Fibroblast of lung (primary cell): ENCODE results near the gene THAP10.

Experiments
- EZH2 ChIP-seq: IDR thresholded peaks from 2 replicates; pipeline ENCODE4 v1.5.1; 2012; ENCODE audit warnings: low read length, control low read depth, mild to moderate bottlenecking; ENCODE audit errors: missing control alignments
- TF ChIP-seq, protein P1 (sequence below), 2 donors: IDR thresholded peaks in 1 of 2; conservative IDR thresholded peaks in 1 of 2; 1 replicate in 1 of 2; 2 replicates in 1 of 2; pipeline ENCODE4 v1.5.1; 2011 to 2012; ENCODE audit warnings: low read length in 2 of 2, control low read depth in 1 of 2, inconsistent platforms in 1 of 2, low read depth in 1 of 2, mild to moderate bottlenecking in 1 of 2

DNA sequence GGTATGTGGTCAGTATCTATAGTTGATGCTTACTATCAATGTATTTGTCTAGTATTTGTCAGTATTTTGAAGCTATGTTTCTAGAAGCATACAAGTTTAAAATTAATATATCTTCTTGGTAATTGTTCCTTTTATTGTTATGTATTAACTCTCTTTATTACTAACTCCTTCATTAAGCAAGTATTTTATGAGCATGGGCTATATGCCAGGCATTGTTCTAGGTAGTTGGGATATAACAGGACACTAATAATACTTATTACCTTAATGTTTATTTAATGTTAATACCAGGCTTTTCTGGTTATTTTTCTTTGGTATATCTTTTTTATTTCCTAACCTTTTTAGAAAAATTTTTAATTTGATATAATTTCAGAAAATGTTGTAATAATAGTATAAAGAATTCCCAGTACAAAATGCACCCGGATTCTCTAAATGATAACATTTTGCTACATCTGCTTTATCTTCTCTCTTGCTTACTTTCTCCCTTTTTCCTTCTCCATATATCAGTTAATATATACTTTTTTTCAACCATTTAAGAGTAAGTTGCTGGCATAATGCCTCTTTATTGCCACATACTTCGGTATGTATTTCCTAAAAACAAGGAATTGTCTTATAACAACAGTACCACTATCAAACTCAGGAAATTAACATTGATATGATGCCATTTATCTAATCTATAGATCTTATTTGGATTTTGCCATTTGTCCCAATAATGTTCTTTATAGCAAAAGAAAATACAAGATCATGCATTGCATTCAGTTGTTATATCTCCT, 31.3 kb upstream of the THAP10 start:
- TF ChIP-seq, protein P1, sequence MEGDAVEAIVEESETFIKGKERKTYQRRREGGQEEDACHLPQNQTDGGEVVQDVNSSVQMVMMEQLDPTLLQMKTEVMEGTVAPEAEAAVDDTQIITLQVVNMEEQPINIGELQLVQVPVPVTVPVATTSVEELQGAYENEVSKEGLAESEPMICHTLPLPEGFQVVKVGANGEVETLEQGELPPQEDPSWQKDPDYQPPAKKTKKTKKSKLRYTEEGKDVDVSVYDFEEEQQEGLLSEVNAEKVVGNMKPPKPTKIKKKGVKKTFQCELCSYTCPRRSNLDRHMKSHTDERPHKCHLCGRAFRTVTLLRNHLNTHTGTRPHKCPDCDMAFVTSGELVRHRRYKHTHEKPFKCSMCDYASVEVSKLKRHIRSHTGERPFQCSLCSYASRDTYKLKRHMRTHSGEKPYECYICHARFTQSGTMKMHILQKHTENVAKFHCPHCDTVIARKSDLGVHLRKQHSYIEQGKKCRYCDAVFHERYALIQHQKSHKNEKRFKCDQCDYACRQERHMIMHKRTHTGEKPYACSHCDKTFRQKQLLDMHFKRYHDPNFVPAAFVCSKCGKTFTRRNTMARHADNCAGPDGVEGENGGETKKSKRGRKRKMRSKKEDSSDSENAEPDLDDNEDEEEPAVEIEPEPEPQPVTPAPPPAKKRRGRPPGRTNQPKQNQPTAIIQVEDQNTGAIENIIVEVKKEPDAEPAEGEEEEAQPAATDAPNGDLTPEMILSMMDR (conservative IDR thresholded peaks at IDR 0.05 in 1 of 2, IDR thresholded peaks at IDR 0.05 in 1 of 2; ENCODE audit: low read depth in 1 of 2, low read length in 2 of 2), result no peak
- no peak for TF ChIP-seq EZH2
